Suprapubic skin (tissue), 4 donors: ENCODE results near the gene PCDH8. TPM values are rescaled to one million over a fixed set of nuclear protein-coding genes. Genes with fewer than 3 reads are reported as not detected.
A peak's percentile ranks its signal among the peaks of the same experiment; 100 is the strongest.

ENCODE experiments used
- DNase-seq, 2 donors: peaks; one replicate each; pipeline ENCODE4 v3.0.0-alpha.2; 2019; ENCODE audit warnings: low spot score in 2 of 2
- H3K27ac ChIP-seq: fragments of 200-600 bp; sonication (generic); one replicate; pipeline ENCODE4 v1.5.1; 2019
- H3K27me3 ChIP-seq: fragments of 200-600 bp; sonication (generic); one replicate; pipeline ENCODE4 v1.5.1; 2019
- H3K36me3 ChIP-seq: fragments of 200-600 bp; sonication (generic); one replicate; pipeline ENCODE4 v1.5.1; 2019
- H3K4me1 ChIP-seq: fragments of 200-600 bp; sonication (generic); one replicate; pipeline ENCODE4 v1.5.1; 2019
- H3K4me3 ChIP-seq: fragments of 200-600 bp; sonication (generic); one replicate; pipeline ENCODE4 v1.5.1; 2019; ENCODE audit warnings: mild to moderate bottlenecking
- H3K9me3 ChIP-seq: fragments of 200-600 bp; sonication (generic); one replicate; pipeline ENCODE4 v1.5.1; 2019
- EP300 ChIP-seq: sonication (generic); formaldehyde crosslinking; IDR thresholded peaks from one replicate; pipeline ENCODE4 v1.6.1; 2017; ENCODE audit warnings: antibody characterized with exemption
- POLR2A ChIP-seq, 2 donors: fragments of 450-650 bp; IDR thresholded peaks; one replicate each; pipeline ENCODE4 v1.6.1; 2017; ENCODE audit warnings: antibody characterized with exemption in 2 of 2, mild to moderate bottlenecking in 2 of 2, moderate library complexity in 2 of 2
- POLR2AphosphoS5 ChIP-seq, 3 donors: sonication (generic); formaldehyde crosslinking; IDR thresholded peaks; one replicate each; pipeline ENCODE4 v1.6.1; 2017; ENCODE audit warnings: antibody characterized with exemption in 3 of 3
- WGBS: methylation state at CpG from one replicate; pipeline ENCODE4 v1.1.5; 2018; 5-methylcytosine and 5-hydroxymethylcytosine counted together
- total RNA-seq, 4 donors: library from RNA; depleted of rRNA; stranded (reverse); fragments of >200 nt; gene quantifications; one replicate each; pipeline ENCODE4 v1.1.0, GENCODE V29; 2016
- TF ChIP-seq, protein P1 (sequence below), 2 donors: fragments of 200-600 bp in 1 of 2; fragments of 450-650 bp in 1 of 2; sonication (generic) in 1 of 2; IDR thresholded peaks; one replicate each; pipeline ENCODE4 v1.5.1; 2016 to 2019; ENCODE audit warnings: antibody characterized with exemption in 2 of 2, mild to moderate bottlenecking in 1 of 2, moderate library complexity in 1 of 2

PCDH8 gene
- total RNA-seq, 4 donors from 2014 or later = 0.30 to 1.3 (median 0.55) TPM; not detected in 1

DNA sequence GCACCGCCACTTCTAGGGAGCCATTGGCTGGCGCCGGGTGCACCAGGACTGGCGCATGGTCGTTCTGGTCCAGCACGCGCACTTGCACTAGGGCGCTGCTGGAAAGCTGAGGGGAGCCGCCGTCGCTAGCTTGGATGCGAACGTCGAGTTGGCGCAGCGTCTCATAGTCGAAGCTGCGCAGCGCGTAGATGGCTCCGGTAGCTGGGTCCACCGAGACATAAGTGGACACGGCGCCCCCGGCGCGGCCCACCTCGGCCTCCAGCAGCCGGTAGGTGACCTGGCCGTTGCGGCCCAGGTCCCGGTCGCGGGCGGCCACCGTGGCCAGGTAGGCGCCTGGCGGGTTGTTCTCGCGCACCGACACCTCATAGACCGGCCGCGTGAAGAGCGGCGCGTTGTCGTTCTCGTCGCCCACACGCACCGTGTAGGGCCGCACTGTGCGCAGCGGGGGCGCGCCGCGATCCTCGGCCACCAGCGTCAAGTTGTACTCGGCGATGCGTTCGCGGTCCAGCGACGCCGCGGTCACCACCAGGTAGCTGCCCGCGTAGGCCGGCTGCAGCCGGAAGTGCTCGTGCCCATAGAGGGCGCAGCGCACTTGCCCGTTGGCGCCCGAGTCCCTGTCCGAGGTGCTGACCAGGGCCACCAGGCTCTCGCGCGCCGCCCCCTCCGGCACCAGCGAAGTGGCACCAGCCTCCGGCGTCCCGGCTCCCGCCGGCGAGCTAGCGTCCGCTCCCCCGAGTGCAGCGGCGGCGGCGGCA, 1.7 kb downstream of the PCDH8 start:
- DNase-seq = no peak
- 11% methylated on average over 23 of the region's 100 CpGs for WGBS
- H3K36me3 ChIP-seq = no peaks in the 10 kb centered on the region
- peaks cover 89% of the 10 kb centered on the region for H3K27me3 ChIP-seq
- H3K4me3 ChIP-seq = peak overlapping the region; percentile 40
- no peaks in the 10 kb centered on the region for H3K9me3 ChIP-seq
- TF ChIP-seq, protein P1, sequence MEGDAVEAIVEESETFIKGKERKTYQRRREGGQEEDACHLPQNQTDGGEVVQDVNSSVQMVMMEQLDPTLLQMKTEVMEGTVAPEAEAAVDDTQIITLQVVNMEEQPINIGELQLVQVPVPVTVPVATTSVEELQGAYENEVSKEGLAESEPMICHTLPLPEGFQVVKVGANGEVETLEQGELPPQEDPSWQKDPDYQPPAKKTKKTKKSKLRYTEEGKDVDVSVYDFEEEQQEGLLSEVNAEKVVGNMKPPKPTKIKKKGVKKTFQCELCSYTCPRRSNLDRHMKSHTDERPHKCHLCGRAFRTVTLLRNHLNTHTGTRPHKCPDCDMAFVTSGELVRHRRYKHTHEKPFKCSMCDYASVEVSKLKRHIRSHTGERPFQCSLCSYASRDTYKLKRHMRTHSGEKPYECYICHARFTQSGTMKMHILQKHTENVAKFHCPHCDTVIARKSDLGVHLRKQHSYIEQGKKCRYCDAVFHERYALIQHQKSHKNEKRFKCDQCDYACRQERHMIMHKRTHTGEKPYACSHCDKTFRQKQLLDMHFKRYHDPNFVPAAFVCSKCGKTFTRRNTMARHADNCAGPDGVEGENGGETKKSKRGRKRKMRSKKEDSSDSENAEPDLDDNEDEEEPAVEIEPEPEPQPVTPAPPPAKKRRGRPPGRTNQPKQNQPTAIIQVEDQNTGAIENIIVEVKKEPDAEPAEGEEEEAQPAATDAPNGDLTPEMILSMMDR (IDR thresholded peaks at IDR 0.05) = peak in 1 of 2 donors; percentile 53
- no peak for TF ChIP-seq POLR2A (IDR thresholded peaks at IDR 0.05)
- H3K27ac ChIP-seq = no peak overlapping the region
- peaks cover 47% of the 10 kb centered on the region for H3K4me1 ChIP-seq

DNA sequence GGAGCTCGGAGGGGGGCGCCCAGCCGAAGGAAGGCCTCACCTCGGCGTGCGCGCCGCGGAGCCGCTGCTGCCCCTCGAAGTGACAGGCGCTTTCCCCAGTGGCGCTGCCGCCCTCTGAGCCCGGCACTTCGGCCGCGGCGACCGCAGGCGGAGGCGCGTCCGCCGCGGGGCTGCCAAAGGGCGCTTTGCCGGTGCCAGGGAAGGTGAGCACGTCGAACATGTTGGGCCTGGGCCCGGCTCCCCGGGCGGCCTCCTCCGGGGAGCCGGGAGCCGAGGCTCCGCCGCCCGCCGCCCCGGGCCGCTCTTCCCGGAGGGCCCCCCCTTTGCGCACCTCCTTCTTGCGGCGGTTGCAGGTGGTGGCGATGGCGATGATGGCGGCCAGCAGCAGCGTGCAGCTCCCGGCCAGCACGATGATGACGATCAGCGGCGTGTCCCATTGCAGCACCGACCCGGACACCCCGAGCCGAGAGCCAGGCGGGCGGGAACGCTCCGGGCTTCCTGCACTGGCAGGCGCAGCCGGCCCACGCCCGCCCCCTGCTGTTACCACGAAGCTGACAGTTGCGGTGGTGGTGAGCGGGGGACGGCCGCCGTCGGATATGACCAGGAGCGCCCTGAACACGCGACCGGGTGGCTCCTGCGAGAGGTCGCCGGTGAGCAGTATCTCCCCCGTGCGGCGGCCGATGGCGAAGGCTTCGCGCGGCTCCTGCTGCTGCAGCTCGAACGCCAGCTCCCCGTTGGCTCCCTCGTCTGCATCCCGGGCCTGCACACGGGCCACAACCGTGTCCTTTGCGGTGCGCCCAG, 2.5 kb downstream of the PCDH8 start:
- DNase-seq = no peak
- Histone ChIP-seq H3K4me1 (peaks cover 39% of the 10 kb centered on the region), H3K4me3 (peak overlapping the region; percentile 40), H3K9me3 (no peaks in the 10 kb centered on the region), H3K36me3 (no peaks in the 10 kb centered on the region), H3K27me3 (peaks cover 94% of the 10 kb centered on the region), H3K27ac (no peak overlapping the region)
- TF ChIP-seq POLR2A (IDR thresholded peaks at IDR 0.05) = no peak
- TF ChIP-seq, protein P1 (IDR thresholded peaks at IDR 0.05) = peak in 1 of 2 donors; percentile 28
- WGBS = 3% methylated on average over 17 of the region's 98 CpGs

DNA sequence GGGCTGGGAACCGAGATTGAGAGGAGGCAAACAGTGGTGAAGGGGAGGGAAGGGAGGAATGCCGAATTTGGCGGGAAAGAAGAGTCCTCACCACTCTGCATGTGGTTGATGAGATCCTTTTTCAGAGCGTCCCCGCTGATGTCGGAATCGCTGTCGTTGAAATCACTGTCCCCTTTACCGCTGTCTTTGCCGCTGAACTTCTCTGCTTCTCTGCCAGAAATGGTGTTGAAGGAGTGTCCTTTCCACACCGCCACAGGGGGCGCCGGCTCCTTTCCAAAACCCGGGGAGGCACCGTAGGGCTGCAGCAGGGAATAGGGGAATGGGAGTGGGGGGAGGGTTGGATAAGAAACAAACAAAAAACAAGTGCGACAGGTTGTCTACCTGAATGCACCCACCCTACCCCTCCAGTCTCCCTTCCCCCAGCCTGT, 3.1 kb downstream of the PCDH8 start:
- peaks cover 33% of the 10 kb centered on the region for H3K4me1 ChIP-seq
- peak overlapping the region; percentile 40 for H3K4me3 ChIP-seq
- no peaks in the 10 kb centered on the region for H3K36me3 ChIP-seq
- no peaks in the 10 kb centered on the region for H3K9me3 ChIP-seq
- 9% methylated on average over 16 of the region's 16 CpGs for WGBS
- TF ChIP-seq POLR2AphosphoS5 (IDR thresholded peaks at IDR 0.05) (no peak), EP300 (no peak), POLR2A (IDR thresholded peaks at IDR 0.05) (no peak)
- TF ChIP-seq, protein P1 (IDR thresholded peaks at IDR 0.05) = no peak
- H3K27me3 ChIP-seq = peaks cover 90% of the 10 kb centered on the region
- DNase-seq = no peak
- no peak overlapping the region for H3K27ac ChIP-seq

DNA sequence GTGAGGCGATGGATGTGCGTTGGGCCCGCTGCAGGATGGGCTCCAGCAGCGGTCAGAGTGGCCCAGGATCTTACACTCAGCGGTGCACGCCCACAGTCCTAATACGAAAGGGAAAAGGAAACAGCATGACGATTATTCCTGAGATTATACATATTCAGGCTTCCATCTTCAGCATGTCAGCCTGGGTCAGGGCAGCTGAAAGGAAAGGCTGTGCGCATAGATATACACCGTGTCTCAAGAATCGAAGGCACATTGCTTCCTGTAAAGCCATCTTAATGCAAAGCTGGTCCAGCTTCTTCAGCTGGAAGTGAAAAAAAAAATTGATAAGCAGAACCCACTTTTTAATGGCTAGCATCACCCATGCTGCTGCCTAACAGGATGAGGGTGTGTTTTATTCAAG, 3.6 kb downstream of the PCDH8 start:
- DNase-seq = no peak
- H3K4me1 ChIP-seq = peaks cover 29% of the 10 kb centered on the region
- H3K4me3 ChIP-seq = no peak overlapping the region
- TF ChIP-seq EP300 = no peak
- TF ChIP-seq, protein P1 (IDR thresholded peaks at IDR 0.05) = no peak
- no peak for TF ChIP-seq POLR2AphosphoS5 (IDR thresholded peaks at IDR 0.05)
- no peak for TF ChIP-seq POLR2A (IDR thresholded peaks at IDR 0.05)
- no peaks in the 10 kb centered on the region for H3K9me3 ChIP-seq
- WGBS = 79% methylated on average over 11 of the region's 11 CpGs
- H3K27me3 ChIP-seq = peaks cover 90% of the 10 kb centered on the region
- H3K27ac ChIP-seq = no peak overlapping the region
- H3K36me3 ChIP-seq = no peaks in the 10 kb centered on the region

DNA sequence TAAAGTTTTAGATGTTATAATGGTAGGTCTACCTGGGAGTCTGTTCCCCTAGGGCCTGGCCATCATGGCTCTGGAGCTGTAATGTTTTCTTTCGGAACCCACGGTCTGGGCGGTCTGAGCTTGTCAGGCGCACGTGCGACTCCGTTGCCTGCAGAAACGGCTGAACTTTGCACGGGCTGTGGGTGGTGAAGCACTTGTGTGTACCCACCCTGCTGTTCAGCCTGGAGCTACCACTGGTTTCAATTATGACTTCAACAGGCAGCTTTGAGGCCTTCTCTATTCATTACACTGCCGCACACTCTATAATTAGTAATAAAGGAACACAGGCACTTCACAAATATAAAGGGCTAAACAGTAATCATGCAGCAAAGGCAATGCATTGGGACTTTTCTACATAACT, 6.0 kb downstream of the PCDH8 start:
- 56% methylated on average over 9 of the region's 10 CpGs for WGBS
- no peak overlapping the region for H3K4me3 ChIP-seq
- no peak for DNase-seq
- H3K27me3 ChIP-seq = peaks cover 78% of the 10 kb centered on the region
- no peaks in the 10 kb centered on the region for H3K36me3 ChIP-seq
- peaks cover 21% of the 10 kb centered on the region for H3K4me1 ChIP-seq
- H3K9me3 ChIP-seq = no peaks in the 10 kb centered on the region
- H3K27ac ChIP-seq = no peak overlapping the region
- no peak for TF ChIP-seq POLR2AphosphoS5 (IDR thresholded peaks at IDR 0.05)
- no peak for TF ChIP-seq POLR2A (IDR thresholded peaks at IDR 0.05)
- TF ChIP-seq EP300 = no peak
- TF ChIP-seq, protein P1 (IDR thresholded peaks at IDR 0.05) = no peak
